Suprapubic skin (tissue), 4 donors: ENCODE measurements around the gene ERVW-1. TPM values are rescaled to one million over a fixed set of nuclear protein-coding genes. Genes with fewer than 3 reads are reported as not detected.
"Not testable (repeated sequence)": the region's sequence is repeated elsewhere in the genome, so short reads cannot be mapped to it uniquely, and the experiment has no call there.

Source experiments
- DNase-seq, 2 donors: peaks; one replicate each; pipeline ENCODE4 v3.0.0-alpha.2; 2019; ENCODE audit warnings: low spot score in 2 of 2
- H3K27ac ChIP-seq: fragments of 200-600 bp; sonication (generic); one replicate; pipeline ENCODE4 v1.5.1; 2019
- H3K27me3 ChIP-seq: fragments of 200-600 bp; sonication (generic); one replicate; pipeline ENCODE4 v1.5.1; 2019
- H3K36me3 ChIP-seq: fragments of 200-600 bp; sonication (generic); one replicate; pipeline ENCODE4 v1.5.1; 2019
- H3K4me1 ChIP-seq: fragments of 200-600 bp; sonication (generic); one replicate; pipeline ENCODE4 v1.5.1; 2019
- H3K4me3 ChIP-seq: fragments of 200-600 bp; sonication (generic); one replicate; pipeline ENCODE4 v1.5.1; 2019; ENCODE audit warnings: mild to moderate bottlenecking
- H3K9me3 ChIP-seq: fragments of 200-600 bp; sonication (generic); one replicate; pipeline ENCODE4 v1.5.1; 2019
- CTCF ChIP-seq, 2 donors: fragments of 200-600 bp in 1 of 2; fragments of 450-650 bp in 1 of 2; sonication (generic) in 1 of 2; IDR thresholded peaks; one replicate each; pipeline ENCODE4 v1.5.1; 2016 to 2019; ENCODE audit warnings: antibody characterized with exemption in 2 of 2, mild to moderate bottlenecking in 1 of 2, moderate library complexity in 1 of 2
- EP300 ChIP-seq: sonication (generic); formaldehyde crosslinking; IDR thresholded peaks from one replicate; pipeline ENCODE4 v1.6.1; 2017; ENCODE audit warnings: antibody characterized with exemption
- POLR2A ChIP-seq, 2 donors: fragments of 450-650 bp; IDR thresholded peaks; one replicate each; pipeline ENCODE4 v1.6.1; 2017; ENCODE audit warnings: antibody characterized with exemption in 2 of 2, mild to moderate bottlenecking in 2 of 2, moderate library complexity in 2 of 2
- POLR2AphosphoS5 ChIP-seq, 3 donors: sonication (generic); formaldehyde crosslinking; IDR thresholded peaks; one replicate each; pipeline ENCODE4 v1.6.1; 2017; ENCODE audit warnings: antibody characterized with exemption in 3 of 3
- WGBS: methylation state at CpG from one replicate; pipeline ENCODE4 v1.1.5; 2018; 5-methylcytosine and 5-hydroxymethylcytosine counted together
- total RNA-seq, 4 donors: library from RNA; depleted of rRNA; stranded (reverse); fragments of >200 nt; gene quantifications; one replicate each; pipeline ENCODE4 v1.1.0, GENCODE V29; 2016

The ERVW-1 gene
- total RNA-seq, 4 donors from 2014 or later, result 0.15 TPM; not detected in 3

GRCh38 chr7:92496876-92497275 lies 19.1 kb upstream of the ERVW-1 start:
- DNase-seq, result no peak
- no peaks in the 10 kb centered on the region for H3K27me3 ChIP-seq
- H3K36me3 ChIP-seq, result peaks cover 84% of the 10 kb centered on the region
- 90% methylated on average over 2 of the region's 2 CpGs for WGBS
- H3K4me3 ChIP-seq, result no peak overlapping the region
- H3K27ac ChIP-seq, result no peak overlapping the region
- H3K9me3 ChIP-seq, result no peaks in the 10 kb centered on the region
- TF ChIP-seq POLR2AphosphoS5 (IDR thresholded peaks at IDR 0.05) (no peak), CTCF (IDR thresholded peaks at IDR 0.05) (no peak), POLR2A (IDR thresholded peaks at IDR 0.05) (no peak), EP300 (no peak)
- H3K4me1 ChIP-seq, result no peaks in the 10 kb centered on the region

- TF ChIP-seq POLR2AphosphoS5 (IDR thresholded peaks at IDR 0.05) (no peak), EP300 (no peak), POLR2A (IDR thresholded peaks at IDR 0.05) (no peak), CTCF (IDR thresholded peaks at IDR 0.05) (no peak)
- Histone ChIP-seq H3K9me3 (no peaks in the 10 kb centered on the region), H3K4me1 (no peaks in the 10 kb centered on the region), H3K27ac (no peak overlapping the region), H3K27me3 (no peaks in the 10 kb centered on the region), H3K4me3 (no peak overlapping the region), H3K36me3 (peaks cover 92% of the 10 kb centered on the region)
- DNase-seq, result no peak
- WGBS, result 83% methylated on average over 1 of the region's 1 CpG
These were observed 11.9 kb upstream of the ERVW-1 start for GRCh38 chr7:92489634-92490033.

- Histone ChIP-seq H3K27me3 (no peaks in the 10 kb centered on the region), H3K27ac (no peak overlapping the region), H3K36me3 (peaks cover 83% of the 10 kb centered on the region), H3K9me3 (no peaks in the 10 kb centered on the region), H3K4me1 (no peaks in the 10 kb centered on the region), H3K4me3 (no peak overlapping the region)
- TF ChIP-seq CTCF (IDR thresholded peaks at IDR 0.05), result no peak
- TF ChIP-seq POLR2A (IDR thresholded peaks at IDR 0.05), result no peak
- TF ChIP-seq POLR2AphosphoS5 (IDR thresholded peaks at IDR 0.05), result no peak
- TF ChIP-seq EP300, result no peak
- DNase-seq, result no peak
These were observed 10.1 kb upstream of the ERVW-1 start for GRCh38 chr7:92487804-92488203.

GRCh38 chr7:92485974-92486373 lies 8.2 kb upstream of the ERVW-1 start:
- Histone ChIP-seq H3K4me1 (no peaks in the 10 kb centered on the region), H3K36me3 (peaks cover 70% of the 10 kb centered on the region), H3K4me3 (no peak overlapping the region), H3K9me3 (no peaks in the 10 kb centered on the region), H3K27me3 (no peaks in the 10 kb centered on the region), H3K27ac (no peak overlapping the region)
- WGBS, result 55% methylated on average over 2 of the region's 2 CpGs
- TF ChIP-seq CTCF (IDR thresholded peaks at IDR 0.05) (no peak), POLR2AphosphoS5 (IDR thresholded peaks at IDR 0.05) (no peak), EP300 (no peak), POLR2A (IDR thresholded peaks at IDR 0.05) (no peak)
- no peak for DNase-seq

- Histone ChIP-seq H3K27me3 (no peaks in the 10 kb centered on the region), H3K4me1 (no peaks in the 10 kb centered on the region), H3K27ac (no peak overlapping the region)
These were observed 7.6 kb upstream of the ERVW-1 start for GRCh38 chr7:92485267-92485892.

GRCh38 chr7:92484226-92484625 lies 6.5 kb upstream of the ERVW-1 start:
- not testable (repeated sequence) for DNase-seq, H3K27ac ChIP-seq, H3K27me3 ChIP-seq, H3K4me3 ChIP-seq, H3K4me1 ChIP-seq, H3K9me3 ChIP-seq
- peaks cover 53% of the 10 kb centered on the region for H3K36me3 ChIP-seq
- 95% methylated on average over 6 of the region's 6 CpGs for WGBS

More at GRCh38 chr7:92485267-92485892, 7.6 kb upstream of the ERVW-1 start:
- Histone ChIP-seq H3K4me3 (no peak overlapping the region), H3K9me3 (no peaks in the 10 kb centered on the region), H3K36me3 (peaks cover 64% of the 10 kb centered on the region)
- 100% methylated on average over 2 of the region's 2 CpGs for WGBS
- DNase-seq, result no peak
- TF ChIP-seq CTCF (IDR thresholded peaks at IDR 0.05) (no peak), POLR2A (IDR thresholded peaks at IDR 0.05) (no peak), POLR2AphosphoS5 (IDR thresholded peaks at IDR 0.05) (no peak)

GRCh38 chr7:92483624-92484023 lies 5.9 kb upstream of the ERVW-1 start:
- H3K9me3 ChIP-seq, H3K27me3 ChIP-seq, DNase-seq, H3K4me3 ChIP-seq, H3K27ac ChIP-seq, H3K4me1 ChIP-seq: not testable (repeated sequence)
- WGBS, result 86% methylated on average over 6 of the region's 6 CpGs
- peaks cover 47% of the 10 kb centered on the region for H3K36me3 ChIP-seq

GRCh38 chr7:92479146-92479545 lies 1.4 kb upstream of the ERVW-1 start:
- 97% methylated on average over 4 of the region's 4 CpGs for WGBS
- not testable (repeated sequence) for H3K36me3 ChIP-seq, H3K27me3 ChIP-seq, H3K27ac ChIP-seq, H3K4me3 ChIP-seq, H3K4me1 ChIP-seq, H3K9me3 ChIP-seq, DNase-seq
